GM18873 (cell line): ENCODE data around the gene PILRA.
"Not testable (repeated sequence)": the region's sequence is repeated elsewhere in the genome, so short reads cannot be mapped to it uniquely, and the experiment has no call there.

Experiments used
- ATAC-seq: cut with Tn5 transposase; IDR thresholded peaks from one replicate; pipeline ENCODE4 v1.9.1; 2021; ENCODE audit warnings: mild to moderate bottlenecking, moderate library complexity, moderate number of reproducible peaks; ENCODE audit not compliant: unreplicated experiment, low FRiP score

The PILRA gene

GRCh38 chr7:100376066-100376465 lies 2.8 kb downstream of the PILRA start:
- ATAC-seq: no peak

GRCh38 chr7:100378114-100378755 lies 4.9 kb downstream of the PILRA start:
- no peak for ATAC-seq

- no peak for ATAC-seq
These were observed 6.9 kb downstream of the PILRA start for GRCh38 chr7:100380196-100380595.

GRCh38 chr7:100381531-100382233 lies 8.4 kb downstream of the PILRA start:
- not testable (repeated sequence) for ATAC-seq

- ATAC-seq: not testable (repeated sequence)
These were observed 9.1 kb downstream of the PILRA start for GRCh38 chr7:100382234-100382853.

GRCh38 chr7:100384628-100385294 lies 11.5 kb downstream of the PILRA start:
- no peak for ATAC-seq

GRCh38 chr7:100386940-100387339 lies 13.7 kb downstream of the PILRA start:
- no peak for ATAC-seq

- no peak for ATAC-seq
These were observed 14.4 kb downstream of the PILRA start for GRCh38 chr7:100387695-100388094.

GRCh38 chr7:100389437-100390088 lies 16.3 kb downstream of the PILRA start:
- no peak for ATAC-seq

- ATAC-seq: no peak
These were observed 17.2 kb downstream of the PILRA start for GRCh38 chr7:100390286-100391009.

- no peak for ATAC-seq
These were observed 20.1 kb downstream of the PILRA start for GRCh38 chr7:100393233-100393905.

GRCh38 chr7:100394077-100394476 lies 20.8 kb downstream of the PILRA start:
- ATAC-seq: no peak

- peak; percentile 73 for ATAC-seq
These were observed 23.2 kb downstream of the PILRA start for GRCh38 chr7:100396421-100396982.

GRCh38 chr7:100397315-100398081 lies 24.2 kb downstream of the PILRA start:
- ATAC-seq: no peak

- no peak for ATAC-seq
These were observed 25.0 kb downstream of the PILRA start for GRCh38 chr7:100398239-100398638.

GRCh38 chr7:100400041-100400440 lies 26.8 kb downstream of the PILRA start:
- ATAC-seq: no peak

- ATAC-seq: no peak
These were observed 27.4 kb downstream of the PILRA start for GRCh38 chr7:100400656-100401055.

GRCh38 chr7:100401811-100402210 lies 28.5 kb downstream of the PILRA start:
- no peak for ATAC-seq
